WTC11 (cell line): ENCODE measurements around the gene BMP8B. TPM values are rescaled to one million over a fixed set of nuclear protein-coding genes. Genes with fewer than 3 reads are reported as not detected.

ENCODE experiments used
- ATAC-seq: fragments of 200-7000 bp; cut with Tn5 transposase; 2 replicates; pipeline ENCODE4 v1.10.0; 2021; ENCODE audit warnings: mild to moderate bottlenecking, moderate library complexity
- CTCF ChIA-PET: fragments of 300-600 bp; sonication (Branson Sonifier 250); formaldehyde crosslinking; loops from one replicate; lab custom pipeline; 2021; ENCODE audit warnings: antibody characterized with exemption; lab: Charles Lee
- POLR2A ChIA-PET: fragments of 350-600 bp; sonication (Branson Sonifier 250); formaldehyde crosslinking; loops from one replicate; lab custom pipeline; 2021; ENCODE audit warnings: antibody characterized with exemption; lab: Charles Lee
- DNase-seq: peaks from one replicate; pipeline ENCODE4 v3.0.0; 2021; ENCODE audit warnings: low spot score
- H3K27ac Mint-ChIP-seq: 2 replicates; pipeline ENCODE4 v1.8.0; 2021; ENCODE audit warnings: mixed read lengths
- H3K27me3 Mint-ChIP-seq: 2 replicates; pipeline ENCODE4 v1.8.0; 2021; ENCODE audit warnings: low read depth, mild to moderate bottlenecking, moderate library complexity, mixed read lengths
- H3K36me3 Mint-ChIP-seq: 2 replicates; pipeline ENCODE4 v1.8.0; 2021; ENCODE audit warnings: mixed read lengths
- H3K4me1 Mint-ChIP-seq: 2 replicates; pipeline ENCODE4 v1.8.0; 2022; ENCODE audit warnings: mixed read lengths
- H3K4me3 Mint-ChIP-seq: 2 replicates; pipeline ENCODE4 v1.8.0; 2021; ENCODE audit warnings: mild to moderate bottlenecking, moderate library complexity, mixed read lengths
- H3K9me3 Mint-ChIP-seq: 2 replicates; pipeline ENCODE4 v1.8.0; 2021; ENCODE audit warnings: mixed read lengths
- AFF4 ChIP-seq: sonication (generic); formaldehyde crosslinking; IDR thresholded peaks from 2 replicates; pipeline ENCODE4 v1.8.1; 2023; ENCODE audit warnings: mild to moderate bottlenecking, missing genetic modification reagents, borderline replicate concordance
- ARID4B ChIP-seq: sonication (generic); formaldehyde crosslinking; IDR thresholded peaks from 2 replicates; pipeline ENCODE4 v1.8.0; 2023; ENCODE audit warnings: missing genetic modification reagents, mild to moderate bottlenecking, borderline replicate concordance
- CDX4 ChIP-seq: fragments of 250-450 bp; sonication (Bioruptor Pico); IDR thresholded peaks from 2 replicates; pipeline ENCODE4 v1.9.0; 2021; ENCODE audit warnings: moderate library complexity, mild to moderate bottlenecking, inconsistent platforms, borderline replicate concordance
- FOXK1 ChIP-seq: sonication (generic); formaldehyde crosslinking; IDR thresholded peaks from 2 replicates; pipeline ENCODE4 v1.8.0; 2022; ENCODE audit warnings: mild to moderate bottlenecking, moderate library complexity, missing genetic modification reagents
- FOXP4 ChIP-seq: sonication (generic); formaldehyde crosslinking; IDR thresholded peaks from 2 replicates; pipeline ENCODE4 v1.8.0; 2022; ENCODE audit warnings: mild to moderate bottlenecking, missing genetic modification reagents
- OVOL2 ChIP-seq: fragments of 250-450 bp; sonication (Bioruptor Pico); IDR thresholded peaks from 2 replicates; pipeline ENCODE4 v1.9.0; 2021; ENCODE audit warnings: mild to moderate bottlenecking, borderline replicate concordance
- PRRX2 ChIP-seq: fragments of 250-450 bp; sonication (Bioruptor Pico); IDR thresholded peaks from 2 replicates; pipeline ENCODE4 v1.8.0; 2021; ENCODE audit warnings: mild to moderate bottlenecking
- SMAD4 ChIP-seq: sonication (generic); formaldehyde crosslinking; IDR thresholded peaks from 2 replicates; pipeline ENCODE4 v1.8.0; 2022; ENCODE audit warnings: mild to moderate bottlenecking, missing genetic modification reagents
- TEAD4 ChIP-seq: sonication (generic); formaldehyde crosslinking; IDR thresholded peaks from 2 replicates; pipeline ENCODE4 v1.8.0; 2022; ENCODE audit warnings: mild to moderate bottlenecking, missing genetic modification reagents
- ZNF396 ChIP-seq: fragments of 250-450 bp; sonication (Bioruptor Pico); IDR thresholded peaks from 2 replicates; pipeline ENCODE4 v1.8.0; 2021; ENCODE audit warnings: mild to moderate bottlenecking, moderate library complexity, borderline replicate concordance
- ZNF512 ChIP-seq: sonication (generic); formaldehyde crosslinking; IDR thresholded peaks from 2 replicates; pipeline ENCODE4 v1.8.1; 2022; ENCODE audit warnings: missing genetic modification reagents, borderline replicate concordance
- total RNA-seq: library from RNA; stranded (reverse); gene quantifications from 3 replicates; pipeline ENCODE4 v1.2.3, GENCODE V29; 2021
- TF ChIP-seq, protein P1 (sequence below): fragments of 250-450 bp; sonication (Bioruptor Pico); IDR thresholded peaks from 2 replicates; pipeline ENCODE4 v1.9.0; 2021; ENCODE audit warnings: mild to moderate bottlenecking
- TF ChIP-seq, protein P2 (sequence below): fragments of 250-450 bp; sonication (Bioruptor Pico); conservative IDR thresholded peaks from 2 replicates; pipeline ENCODE4 v1.9.0; 2021; ENCODE audit warnings: mild to moderate bottlenecking

The BMP8B gene
- total RNA-seq, 1 experiment from 2014 or later, result 0.74 TPM

- no peaks in the 10 kb centered on the region for H3K36me3 Mint-ChIP-seq
- TF ChIP-seq PRRX2 (CRISPR knock-in tag), result no peak
- TF ChIP-seq ARID4B (CRISPR knock-in tag), result no peak
- TF ChIP-seq SMAD4 (CRISPR knock-in tag), result peak; percentile 57; the same call in 1 of the 2 replicates
- TF ChIP-seq FOXP4 (CRISPR knock-in tag), result peak; percentile 60; the same call in 1 of the 2 replicates
- peak; percentile 93 for TF ChIP-seq FOXK1 (CRISPR knock-in tag)
- TF ChIP-seq, protein P1, sequence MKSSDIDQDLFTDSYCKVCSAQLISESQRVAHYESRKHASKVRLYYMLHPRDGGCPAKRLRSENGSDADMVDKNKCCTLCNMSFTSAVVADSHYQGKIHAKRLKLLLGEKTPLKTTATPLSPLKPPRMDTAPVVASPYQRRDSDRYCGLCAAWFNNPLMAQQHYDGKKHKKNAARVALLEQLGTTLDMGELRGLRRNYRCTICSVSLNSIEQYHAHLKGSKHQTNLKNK, result 0 out of 2 replicates have a peak, but pooled peaks have one; percentile 42
- H3K4me3 Mint-ChIP-seq, result no peak overlapping the region
- peak; percentile 93 for ATAC-seq
- peaks cover 100% of the 10 kb centered on the region for H3K27me3 Mint-ChIP-seq
- no peaks in the 10 kb centered on the region for H3K9me3 Mint-ChIP-seq
- DNase-seq, result peak; percentile 70
- H3K27ac Mint-ChIP-seq, result no peak overlapping the region
- CTCF ChIA-PET, result interaction anchor here (1.1 to 4.2 kb wide), 10 partner anchors 8 to 106 kb away, joined by 3 to 62 read pairs (median 6); partner anchors contain the start of genes NT5C1A and PPIE
- POLR2A ChIA-PET, result interaction anchor here (1.2 kb wide), 1 partner anchor 10 kb away, joined by 4 read pairs; no protein-coding TSS in a partner anchor
- peaks cover 12% of the 10 kb centered on the region for H3K4me1 Mint-ChIP-seq
These were observed 76.7 kb downstream of the BMP8B start for GRCh38 chr1:39711966-39712340.

GRCh38 chr1:39711104-39711965 is 77.3 kb downstream of the BMP8B start:
- Mint-ChIP-seq H3K36me3 (no peaks in the 10 kb centered on the region), H3K4me3 (no peak overlapping the region), H3K9me3 (no peaks in the 10 kb centered on the region), H3K27me3 (peaks cover 100% of the 10 kb centered on the region), H3K4me1 (peaks cover 12% of the 10 kb centered on the region), H3K27ac (no peak overlapping the region)
- TF ChIP-seq CDX4 (CRISPR knock-in tag) (no peak), OVOL2 (CRISPR knock-in tag) (no peak), ZNF396 (no peak), ZNF512 (CRISPR knock-in tag) (no peak), TEAD4 (CRISPR knock-in tag) (no peak), PRRX2 (CRISPR knock-in tag) (no peak), AFF4 (CRISPR knock-in tag) (no peak)
- TF ChIP-seq, protein P2, sequence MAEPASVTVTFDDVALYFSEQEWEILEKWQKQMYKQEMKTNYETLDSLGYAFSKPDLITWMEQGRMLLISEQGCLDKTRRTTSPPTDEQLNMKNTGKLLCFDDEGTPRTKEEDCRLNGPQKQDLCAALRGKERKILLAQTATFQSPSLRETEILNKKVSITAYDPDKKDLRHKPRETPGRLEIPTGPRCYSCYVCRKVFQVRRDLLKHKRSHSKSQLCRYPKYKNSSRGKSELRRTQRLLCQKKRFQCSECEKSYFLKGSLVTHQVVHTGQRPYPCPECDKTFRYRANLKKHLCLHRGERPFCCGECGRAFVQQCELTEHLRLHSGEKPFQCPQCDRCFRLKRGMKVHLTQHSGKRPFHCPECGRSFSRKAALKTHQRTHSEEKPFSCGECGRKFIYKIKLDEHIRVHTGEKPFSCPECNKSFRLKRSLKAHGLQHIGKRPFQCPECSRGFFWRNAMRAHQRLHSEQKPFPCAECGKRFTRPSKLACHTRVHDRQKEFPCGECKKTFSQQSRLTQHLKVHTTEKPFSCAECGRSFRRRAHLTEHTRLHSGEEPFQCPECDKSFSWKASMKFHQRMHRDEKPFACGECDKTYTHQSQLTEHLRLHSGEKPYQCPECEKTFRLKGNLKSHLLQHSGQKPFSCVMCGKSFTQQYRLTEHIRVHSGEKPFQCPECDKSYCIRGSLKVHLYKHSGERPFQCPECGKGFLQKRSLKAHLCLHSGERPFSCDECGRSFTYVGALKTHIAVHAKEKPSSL, result no peak
- DNase-seq (no peak), ATAC-seq (peak; percentile 17; the same call in 1 of the 2 replicates)
- POLR2A ChIA-PET, result interaction anchor here (1.2 kb wide), 1 partner anchor 10 kb away, joined by 4 read pairs; no protein-coding TSS in a partner anchor
- CTCF ChIA-PET, result interaction anchor here (0.8 to 4.2 kb wide), 12 partner anchors 9 to 172 kb away, joined by 3 to 62 read pairs (median 6); partner anchors contain the start of genes HPCAL4, NT5C1A and PPIE
